GM18520 (cell line): Measurements from ENCODE around the gene ZFP28.

ENCODE experiments used
- ATAC-seq: cut with Tn5 transposase; IDR thresholded peaks from one replicate; pipeline ENCODE4 v1.9.1; 2021; ENCODE audit not compliant: unreplicated experiment

Gene ZFP28

GRCh38 chr19:56595548-56595899, 56.8 kb downstream of the ZFP28 start:
- ATAC-seq, result no peak

DNA sequence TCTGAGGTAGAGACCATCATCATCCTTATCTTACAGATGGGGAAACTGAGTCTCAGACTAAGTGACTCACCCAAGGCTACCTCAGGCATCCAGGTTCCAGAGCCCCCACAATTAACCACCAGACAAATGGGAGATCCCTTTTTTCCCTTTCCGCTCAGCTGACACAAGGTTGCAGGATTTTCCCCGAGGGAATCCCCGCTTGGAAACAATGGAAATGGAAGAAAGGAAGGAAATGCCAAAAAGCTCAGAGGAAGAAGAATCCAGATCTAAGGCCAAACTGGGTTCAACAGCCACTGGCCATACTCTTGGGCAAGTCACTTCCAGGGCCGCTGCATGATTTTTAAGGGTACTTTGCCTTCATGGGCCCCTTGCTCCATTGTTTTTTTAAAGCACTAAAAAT, 57.9 kb downstream of the ZFP28 start:
- ATAC-seq, result no peak

- no peak for ATAC-seq
These were observed 58.9 kb downstream of the ZFP28 start for GRCh38 chr19:56597696-56598095.

DNA sequence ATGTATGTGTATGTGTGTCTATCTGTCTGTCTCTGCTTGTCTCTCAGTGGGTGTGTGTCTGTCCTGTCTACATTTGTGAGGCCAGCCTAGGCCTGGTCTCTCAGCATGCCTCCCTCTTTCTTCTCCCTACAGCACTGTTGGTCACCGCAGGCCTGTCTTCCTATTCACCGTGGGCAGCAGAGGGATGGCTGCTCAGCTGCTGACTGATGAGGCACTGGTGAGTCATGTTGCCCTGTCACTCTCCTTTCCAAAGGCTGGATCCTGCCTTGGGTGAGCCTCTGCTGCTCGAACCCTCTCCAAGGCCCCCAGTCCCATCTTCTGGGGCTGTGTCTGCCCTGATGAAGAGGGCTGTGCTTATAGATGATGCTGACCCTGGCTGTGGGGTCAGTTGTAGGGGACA, 62.6 kb downstream of the ZFP28 start:
- ATAC-seq, result no peak

- ATAC-seq, result no peak
These were observed 65.1 kb downstream of the ZFP28 start for GRCh38 chr19:56603829-56604228.
